T-helper 17 cell (primary cell): ENCODE measurements around the gene NAT16. TPM values are rescaled to one million over a fixed set of nuclear protein-coding genes. Genes with fewer than 3 reads are reported as not detected.

ENCODE experiments used
- ATAC-seq: fragments of 150-1000 bp; cut with Tn5 transposase; 2 replicates; pipeline ENCODE4 v1.10.0; 2021; ENCODE audit warnings: mild to moderate bottlenecking, moderate library complexity
- DNase-seq, 3 donors: peaks; one replicate each; pipeline versions ENCODE4 v3.0.0 to v3.0.0-alpha.2; 2020 to 2021
- H3K9me3 ChIP-seq: one replicate; pipeline ENCODE4 v1.7.0; 2013; ENCODE audit warnings: low read length, mild to moderate bottlenecking; ENCODE audit not compliant: control insufficient read depth, poor library complexity, severe bottlenecking
- H3K27ac Mint-ChIP-seq: one replicate; pipeline ENCODE4 v1.8.0; 2022; ENCODE audit warnings: mild to moderate bottlenecking, moderate library complexity, mixed read lengths
- H3K27me3 Mint-ChIP-seq: one replicate; pipeline ENCODE4 v1.8.0; 2022; ENCODE audit warnings: mixed read lengths
- H3K36me3 Mint-ChIP-seq: one replicate; pipeline ENCODE4 v1.8.0; 2022; ENCODE audit warnings: low read depth, mixed read lengths
- H3K4me1 Mint-ChIP-seq: one replicate; pipeline ENCODE4 v1.8.0; 2022; ENCODE audit warnings: mild to moderate bottlenecking, mixed read lengths
- H3K4me3 Mint-ChIP-seq: one replicate; pipeline ENCODE4 v1.8.0; 2022; ENCODE audit warnings: mild to moderate bottlenecking, moderate library complexity, mixed read lengths
- total RNA-seq, 4 donors: library from RNA in 2 of 4; stranded (reverse) in 2 of 4; gene quantifications; one replicate each; pipeline ENCODE4 v1.2.3 and lab custom pipeline; 2022 to 2026

Gene NAT16
- total RNA-seq (not detected), total RNA-seq (lab: John Stamatoyannopoulos, UW) (0 to 0.12 reads per million in 2 donors)

- Mint-ChIP-seq H3K27ac (no peak within 1 kb of the TSS), H3K27me3 (peaks cover 66% of the 10 kb centered on the region), H3K4me1 (peaks cover 4% of the 10 kb centered on the region), H3K4me3 (peak within 1 kb of the TSS; percentile 77), H3K36me3 (peaks cover 10% of the 10 kb centered on the region)
- H3K9me3 ChIP-seq, result no peaks in the 10 kb centered on the region
- ATAC-seq (no peak), DNase-seq (no peak)
Observed at GRCh38 chr7:101180130-101180755, at the start of gene NAT16. TSS of gene NAT16 (minus strand) at chr7:101180293. CDS start at chr7:101174807, 5,486 bp downstream.

- no peak overlapping the region for H3K27ac Mint-ChIP-seq
- ATAC-seq, result no peak
- H3K4me3 Mint-ChIP-seq, result no peak overlapping the region
- H3K4me1 Mint-ChIP-seq, result peaks cover 9% of the 10 kb centered on the region
- H3K36me3 Mint-ChIP-seq, result peaks cover 2% of the 10 kb centered on the region
- no peaks in the 10 kb centered on the region for H3K9me3 ChIP-seq
- H3K27me3 Mint-ChIP-seq, result no peaks in the 10 kb centered on the region
- no peak for DNase-seq
Observed at GRCh38 chr7:101226721-101227120, 46.6 kb upstream of the NAT16 start.

GRCh38 chr7:101225650-101226049 is 45.6 kb upstream of the NAT16 start:
- no peak for ATAC-seq
- Mint-ChIP-seq H3K4me3 (no peak overlapping the region), H3K27ac (peak overlapping the region; percentile 41), H3K4me1 (peaks cover 10% of the 10 kb centered on the region), H3K36me3 (peaks cover 2% of the 10 kb centered on the region), H3K27me3 (no peaks in the 10 kb centered on the region)
- no peak for DNase-seq
- H3K9me3 ChIP-seq, result no peaks in the 10 kb centered on the region

- Mint-ChIP-seq H3K27me3 (no peaks in the 10 kb centered on the region), H3K27ac (no peak overlapping the region), H3K4me3 (no peak overlapping the region), H3K36me3 (peaks cover 2% of the 10 kb centered on the region), H3K4me1 (peaks cover 13% of the 10 kb centered on the region)
- H3K9me3 ChIP-seq, result no peaks in the 10 kb centered on the region
- DNase-seq (no peak), ATAC-seq (no peak)
Observed at GRCh38 chr7:101223528-101223927, 43.4 kb upstream of the NAT16 start.

- no peak for ATAC-seq
- Mint-ChIP-seq H3K27ac (no peak overlapping the region), H3K4me3 (no peak overlapping the region), H3K27me3 (no peaks in the 10 kb centered on the region), H3K36me3 (peaks cover 2% of the 10 kb centered on the region), H3K4me1 (peaks cover 20% of the 10 kb centered on the region)
- no peaks in the 10 kb centered on the region for H3K9me3 ChIP-seq
- DNase-seq, result no peak
Observed at GRCh38 chr7:101222275-101222830, 42.3 kb upstream of the NAT16 start.

- ATAC-seq (no peak), DNase-seq (no peak)
- no peaks in the 10 kb centered on the region for H3K27me3 Mint-ChIP-seq
- peak overlapping the region; percentile 21 for H3K4me3 Mint-ChIP-seq
- H3K9me3 ChIP-seq, result no peaks in the 10 kb centered on the region
- no peak overlapping the region for H3K27ac Mint-ChIP-seq
- peaks cover 2% of the 10 kb centered on the region for H3K36me3 Mint-ChIP-seq
- H3K4me1 Mint-ChIP-seq, result peaks cover 32% of the 10 kb centered on the region
Observed at GRCh38 chr7:101220295-101220694, 40.2 kb upstream of the NAT16 start.

GRCh38 chr7:101218236-101219125 is 38.4 kb upstream of the NAT16 start:
- Mint-ChIP-seq H3K4me3 (peak overlapping the region; percentile 92), H3K36me3 (no peaks in the 10 kb centered on the region), H3K27me3 (no peaks in the 10 kb centered on the region), H3K4me1 (peaks cover 32% of the 10 kb centered on the region), H3K27ac (peak overlapping the region; percentile 96)
- no peak for DNase-seq
- no peaks in the 10 kb centered on the region for H3K9me3 ChIP-seq
- ATAC-seq, result no peak

GRCh38 chr7:101217388-101218235 is 37.5 kb upstream of the NAT16 start, which contains the start of the genes PLOD3 and ZNHIT1:
TSS of gene PLOD3 (minus strand) at chr7:101217581. CDS start at chr7:101217274, 307 bp downstream.
TSS of gene ZNHIT1 (plus strand) at chr7:101218165. CDS start at chr7:101218196, 31 bp downstream.
- H3K27ac Mint-ChIP-seq, result peak within 1 kb of the TSS; percentile 96
- peaks cover 32% of the 10 kb centered on the region for H3K4me1 Mint-ChIP-seq
- H3K27me3 Mint-ChIP-seq, result no peaks in the 10 kb centered on the region
- peak; percentile 79 for ATAC-seq
- H3K36me3 Mint-ChIP-seq, result no peaks in the 10 kb centered on the region
- DNase-seq, result peak; percentile 89 to 91 (median 91)
- no peaks in the 10 kb centered on the region for H3K9me3 ChIP-seq
- peak within 1 kb of the TSS; percentile 92 for H3K4me3 Mint-ChIP-seq

GRCh38 chr7:101216860-101217387 is 36.8 kb upstream of the NAT16 start:
- ATAC-seq, result no peak
- Mint-ChIP-seq H3K27me3 (no peaks in the 10 kb centered on the region), H3K4me1 (peaks cover 29% of the 10 kb centered on the region), H3K27ac (peak overlapping the region; percentile 57), H3K36me3 (no peaks in the 10 kb centered on the region), H3K4me3 (peak overlapping the region; percentile 92)
- DNase-seq, result no peak
- no peaks in the 10 kb centered on the region for H3K9me3 ChIP-seq

- H3K27me3 Mint-ChIP-seq, result no peaks in the 10 kb centered on the region
- H3K36me3 Mint-ChIP-seq, result no peaks in the 10 kb centered on the region
- H3K4me1 Mint-ChIP-seq, result peaks cover 26% of the 10 kb centered on the region
- H3K27ac Mint-ChIP-seq, result peak overlapping the region; percentile 57
- ATAC-seq (no peak), DNase-seq (no peak)
- peak overlapping the region; percentile 92 for H3K4me3 Mint-ChIP-seq
- H3K9me3 ChIP-seq, result no peaks in the 10 kb centered on the region
Observed at GRCh38 chr7:101216001-101216859, 36.1 kb upstream of the NAT16 start.

GRCh38 chr7:101212014-101212413 is 31.9 kb upstream of the NAT16 start:
- Mint-ChIP-seq H3K27me3 (no peaks in the 10 kb centered on the region), H3K36me3 (peaks cover 3% of the 10 kb centered on the region), H3K4me3 (no peak overlapping the region), H3K27ac (no peak overlapping the region), H3K4me1 (peaks cover 14% of the 10 kb centered on the region)
- ATAC-seq, result no peak
- H3K9me3 ChIP-seq, result no peaks in the 10 kb centered on the region
- no peak for DNase-seq

GRCh38 chr7:101211501-101211900 is 31.4 kb upstream of the NAT16 start:
- no peaks in the 10 kb centered on the region for H3K27me3 Mint-ChIP-seq
- H3K36me3 Mint-ChIP-seq, result peaks cover 3% of the 10 kb centered on the region
- H3K4me1 Mint-ChIP-seq, result peaks cover 10% of the 10 kb centered on the region
- H3K9me3 ChIP-seq, result no peaks in the 10 kb centered on the region
- no peak overlapping the region for H3K27ac Mint-ChIP-seq
- no peak overlapping the region for H3K4me3 Mint-ChIP-seq
- no peak for ATAC-seq
- no peak for DNase-seq
